HG02623 (cell line): ENCODE results near the gene MLLT1.

Experiments
- ATAC-seq: cut with Tn5 transposase; IDR thresholded peaks from one replicate; pipeline ENCODE4 v1.9.1; 2021; ENCODE audit warnings: moderate library complexity; ENCODE audit not compliant: unreplicated experiment

MLLT1 gene

GRCh38 chr19:6260376-6260775 is 19.4 kb downstream of the MLLT1 start:
- no peak for ATAC-seq

DNA sequence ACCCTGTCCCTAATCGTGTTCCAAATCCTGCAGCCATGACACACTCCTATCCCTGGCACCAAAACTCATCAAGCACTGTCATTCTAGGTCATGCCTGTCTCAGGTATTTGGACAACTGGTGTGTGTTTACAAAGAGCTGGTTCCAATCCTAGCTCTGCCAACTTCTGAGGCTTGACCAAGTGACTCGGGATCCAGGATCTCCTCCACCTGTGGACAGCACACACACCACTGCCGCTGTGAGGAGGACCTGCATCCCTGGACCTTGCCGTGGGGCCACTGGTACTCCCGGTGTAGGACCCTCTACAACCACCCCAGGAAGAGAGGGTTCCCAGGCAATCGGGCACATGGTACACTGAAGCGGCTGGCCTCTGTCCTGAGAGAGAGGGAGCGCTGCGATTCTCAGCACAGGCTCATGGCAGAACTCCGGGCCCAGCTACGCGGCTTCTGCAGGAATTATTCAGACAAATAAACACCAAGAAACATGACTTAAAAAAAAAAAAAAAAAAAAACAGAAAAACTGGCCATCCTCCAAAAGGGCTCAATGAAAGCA is 20.4 kb downstream of the MLLT1 start:
- ATAC-seq, result no peak

DNA sequence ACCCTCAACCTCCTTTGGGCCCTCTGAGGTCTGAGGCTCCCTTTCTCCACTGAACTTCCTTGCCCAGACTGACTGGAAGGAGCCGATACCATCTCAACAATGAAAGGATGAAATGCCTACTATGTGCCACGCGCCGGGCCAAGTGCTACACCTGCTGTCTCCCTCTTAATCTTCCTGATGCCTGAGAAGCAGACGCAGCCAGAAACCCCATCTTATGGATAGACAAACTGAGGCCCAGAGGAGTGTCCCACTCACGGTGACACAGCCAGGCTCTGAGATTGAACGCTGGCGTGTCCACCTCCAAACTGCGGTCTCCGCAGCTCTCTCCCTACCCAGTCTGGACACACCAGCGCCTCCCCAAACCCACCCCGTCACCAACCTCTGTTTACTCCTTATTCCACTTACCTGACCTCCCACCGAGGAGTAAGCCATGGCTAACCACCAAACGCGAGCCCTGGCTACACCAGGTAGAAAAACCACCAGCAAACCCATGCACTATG is 20.9 kb downstream of the MLLT1 start:
- no peak for ATAC-seq

GRCh38 chr19:6253954-6254733 is 25.6 kb downstream of the MLLT1 start:
- ATAC-seq, result no peak

- no peak for ATAC-seq
Measured at GRCh38 chr19:6252066-6252465, 27.7 kb downstream of the MLLT1 start.

DNA sequence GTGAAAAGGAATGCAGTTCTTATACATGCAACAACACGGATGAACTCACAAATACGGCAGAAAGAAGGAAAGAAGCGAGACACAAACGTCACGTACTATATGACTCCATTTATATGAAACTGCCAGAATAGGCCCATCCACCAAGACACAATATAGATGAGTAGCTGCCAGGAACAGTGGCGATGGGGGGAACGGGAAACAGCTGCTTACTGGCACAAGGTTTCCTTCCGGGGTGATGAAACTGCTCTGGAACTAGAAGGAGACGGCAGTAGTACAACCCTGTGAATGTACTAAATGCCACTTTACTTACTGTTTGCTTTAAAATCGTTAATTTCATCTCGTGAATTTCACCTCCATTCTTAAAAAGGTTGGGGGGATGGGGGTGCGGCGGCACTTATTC is 28.9 kb downstream of the MLLT1 start:
- ATAC-seq, result no peak

DNA sequence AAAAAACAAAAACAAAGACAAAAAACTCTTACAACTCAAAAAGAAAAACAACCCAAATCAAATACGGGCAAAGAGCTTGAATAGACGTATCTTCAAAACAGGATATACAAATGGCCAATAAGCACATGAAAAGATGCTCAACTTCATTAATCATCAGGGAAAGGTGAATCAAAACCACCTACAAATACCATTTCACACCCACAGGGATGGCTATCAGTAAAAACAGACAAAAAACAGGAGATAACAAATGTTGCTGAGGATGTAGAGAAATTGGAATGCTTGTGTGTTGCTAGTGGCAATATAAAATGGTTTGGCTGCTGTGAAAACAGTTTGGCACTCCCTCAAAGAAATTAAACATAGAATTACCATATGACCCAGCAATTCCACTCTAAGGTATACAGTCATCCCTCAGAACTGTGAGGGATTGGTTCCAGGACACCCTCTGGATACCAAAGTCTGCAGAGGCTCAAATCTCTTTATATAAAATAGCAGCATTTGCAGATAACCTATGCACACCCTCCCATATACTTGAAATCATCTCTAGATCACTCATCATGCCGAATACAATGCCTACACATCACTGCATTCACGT is 29.7 kb downstream of the MLLT1 start:
- ATAC-seq, result no peak

DNA sequence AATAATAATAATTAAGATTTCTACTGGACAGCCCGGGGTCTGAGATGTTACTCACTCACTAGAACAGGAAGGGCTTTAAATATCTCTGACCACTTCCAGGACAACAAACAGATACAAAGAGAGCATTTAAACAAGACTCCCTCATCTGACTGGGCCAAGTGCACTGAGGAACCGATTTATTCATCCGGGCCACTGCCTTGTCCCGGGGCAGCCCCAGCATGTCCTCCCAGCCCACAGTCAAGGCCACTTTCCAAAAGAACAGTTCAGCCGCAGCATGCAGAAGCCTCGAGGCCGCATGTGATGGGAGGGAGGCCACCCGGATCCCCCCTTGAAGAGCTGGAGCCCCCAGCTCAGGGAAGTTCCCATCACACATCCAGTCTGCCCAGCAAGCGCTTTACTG is 30.5 kb downstream of the MLLT1 start:
- no peak for ATAC-seq

GRCh38 chr19:6248844-6249243 is 30.9 kb downstream of the MLLT1 start:
- ATAC-seq, result no peak

DNA sequence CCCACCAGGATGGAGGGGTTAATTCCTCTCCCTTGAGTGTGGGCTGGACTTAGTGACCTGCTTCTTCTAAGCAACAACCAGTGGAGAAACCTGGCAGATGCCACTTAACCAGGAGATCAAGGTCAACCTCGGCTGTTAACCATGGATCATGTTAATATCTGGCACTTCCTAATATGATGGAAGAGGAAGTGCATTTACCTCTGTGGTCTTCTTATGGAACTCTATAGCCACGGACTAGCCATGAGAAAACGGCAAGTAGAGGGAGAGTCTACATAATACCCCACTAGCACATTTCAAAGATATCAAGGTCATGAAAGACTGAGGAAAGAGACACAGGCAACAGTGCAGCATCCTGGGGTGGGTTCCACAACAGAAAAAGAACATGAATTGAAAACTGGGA is 31.4 kb downstream of the MLLT1 start:
- no peak for ATAC-seq

- no peak for ATAC-seq
Measured at GRCh38 chr19:6247007-6247288, 32.8 kb downstream of the MLLT1 start.

- ATAC-seq, result no peak
Measured at GRCh38 chr19:6246174-6247006, 33.4 kb downstream of the MLLT1 start.

GRCh38 chr19:6242677-6243076 is 37.1 kb downstream of the MLLT1 start:
- ATAC-seq, result no peak

- ATAC-seq, result no peak
Measured at GRCh38 chr19:6241680-6242377, 37.9 kb downstream of the MLLT1 start.

DNA sequence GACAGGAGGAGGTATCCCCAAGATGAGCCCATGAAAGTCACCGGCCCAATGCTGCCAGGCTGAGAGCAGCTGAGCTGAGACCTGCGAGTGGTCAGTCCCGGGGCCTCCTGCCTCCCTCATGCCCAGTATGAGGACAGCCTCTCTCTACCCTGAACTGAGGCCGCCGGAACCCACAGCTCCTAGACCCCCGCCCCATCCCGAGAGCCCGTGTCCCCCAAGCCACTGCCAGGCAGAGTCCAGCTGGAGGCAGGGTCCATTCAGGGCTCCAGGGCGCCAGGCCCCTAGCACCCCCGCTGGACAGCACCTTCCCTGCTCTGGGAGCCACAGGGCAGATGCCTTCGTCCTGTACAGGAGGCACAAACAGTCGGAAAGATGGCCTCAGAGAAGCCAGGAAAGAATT is 38.7 kb downstream of the MLLT1 start:
- no peak for ATAC-seq

DNA sequence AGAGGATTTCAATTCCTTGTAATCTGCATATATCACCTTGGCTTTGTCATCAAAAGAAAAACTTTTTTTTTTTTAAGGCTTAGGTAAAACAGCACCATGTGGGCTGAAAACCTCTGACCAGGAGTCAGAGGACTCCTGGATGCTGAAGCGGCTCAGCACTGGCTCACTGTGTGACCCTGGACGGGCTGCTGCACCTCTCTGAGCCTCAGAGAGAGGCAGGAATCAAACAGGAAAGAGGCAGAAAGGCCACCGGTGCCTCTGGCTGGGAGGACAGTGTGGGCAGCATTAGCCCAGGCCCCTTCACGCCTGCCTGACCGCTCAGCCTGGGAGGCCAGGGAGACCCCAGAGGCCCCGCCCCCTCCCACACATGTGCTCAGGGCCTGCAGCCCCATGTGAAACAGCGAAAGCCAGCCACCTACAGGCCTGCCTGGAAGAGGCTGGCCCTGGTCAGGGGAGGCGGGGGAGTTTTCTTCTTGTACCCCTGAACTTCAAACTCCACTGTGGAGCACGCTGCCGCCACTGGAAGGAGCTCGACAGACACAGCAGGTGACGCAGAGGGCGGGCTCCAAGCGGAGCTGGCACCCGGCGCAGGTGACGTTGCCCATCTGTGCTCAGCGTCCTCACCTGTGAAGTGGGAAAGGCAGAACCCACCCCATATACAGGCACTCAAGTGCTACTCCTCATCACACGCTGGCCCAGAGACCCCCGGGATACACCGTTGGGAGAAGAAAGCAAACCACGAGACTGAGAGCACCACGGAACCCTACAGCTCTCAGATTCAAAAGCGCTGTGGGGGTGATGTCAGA is 39.7 kb downstream of the MLLT1 start:
- ATAC-seq, result no peak

DNA sequence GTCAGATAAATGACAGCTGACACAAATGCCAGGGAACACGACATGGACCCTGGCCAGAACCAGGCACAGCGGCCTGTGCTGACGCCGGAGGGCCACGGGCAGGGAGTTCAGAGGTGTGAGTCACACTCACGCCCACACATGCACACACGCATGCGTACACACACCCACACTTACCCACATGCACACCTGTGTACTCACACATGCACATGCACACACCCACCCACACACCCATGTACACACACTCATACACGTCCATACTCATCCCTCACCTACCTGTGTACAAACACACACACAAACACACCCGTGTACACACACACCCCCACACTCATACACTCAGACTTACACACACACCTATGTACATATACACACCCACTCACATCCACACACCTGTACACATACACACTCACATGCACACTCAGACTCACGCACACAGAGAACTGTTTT is 40.4 kb downstream of the MLLT1 start:
- ATAC-seq, result no peak

GRCh38 chr19:6238643-6239281 is 41.0 kb downstream of the MLLT1 start:
- ATAC-seq, result no peak

GRCh38 chr19:6238256-6238642 is 41.5 kb downstream of the MLLT1 start:
- no peak for ATAC-seq
